NCI-H2081 (cell line): ENCODE data around the gene PNMA6E.

Experiments used
- DNase-seq, 2 experiments: peaks; one replicate each; lab custom pipeline; 2025; lab: John Stamatoyannopoulos, UW

Gene PNMA6E

DNA sequence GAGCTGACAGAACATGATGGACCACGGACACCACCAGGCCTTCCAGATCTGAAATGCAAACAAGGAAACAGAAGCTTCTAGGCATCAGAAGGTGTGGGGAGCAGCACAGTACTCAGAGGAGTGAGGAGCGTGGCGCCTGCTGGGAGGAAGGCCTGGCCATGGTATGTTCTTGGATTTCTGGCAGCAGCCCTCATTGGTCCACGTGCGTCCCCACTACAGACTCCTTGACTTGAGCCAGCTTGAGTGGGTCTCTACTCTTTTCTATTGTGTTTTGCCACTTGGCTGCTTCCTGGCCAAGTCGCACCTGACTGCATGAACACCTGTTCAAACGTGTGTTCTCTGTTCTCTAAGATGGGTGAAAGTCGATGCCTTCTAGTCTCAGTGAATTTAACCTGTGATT is 49.2 kb downstream of the PNMA6E start:
- no peak for DNase-seq

DNA sequence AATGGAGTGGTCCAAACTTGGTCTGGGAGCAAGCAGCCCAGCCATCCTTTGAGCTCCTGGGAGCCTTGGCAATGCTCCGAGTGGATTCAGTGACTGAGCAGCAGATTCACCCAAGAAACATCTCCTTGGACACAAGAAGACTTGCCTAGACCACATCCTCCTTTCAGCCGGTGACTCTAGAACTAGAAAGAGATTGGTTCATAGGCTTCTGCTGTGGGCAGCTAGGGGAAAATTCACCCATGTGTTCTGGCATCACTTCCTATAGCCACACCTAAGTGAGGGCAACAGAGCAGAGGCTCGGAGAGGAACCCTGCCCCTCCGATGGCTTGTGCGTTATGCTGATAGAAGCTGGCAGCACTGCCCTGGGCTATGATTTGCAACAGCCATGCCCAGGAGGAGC is 51.2 kb downstream of the PNMA6E start:
- no peak for DNase-seq

DNA sequence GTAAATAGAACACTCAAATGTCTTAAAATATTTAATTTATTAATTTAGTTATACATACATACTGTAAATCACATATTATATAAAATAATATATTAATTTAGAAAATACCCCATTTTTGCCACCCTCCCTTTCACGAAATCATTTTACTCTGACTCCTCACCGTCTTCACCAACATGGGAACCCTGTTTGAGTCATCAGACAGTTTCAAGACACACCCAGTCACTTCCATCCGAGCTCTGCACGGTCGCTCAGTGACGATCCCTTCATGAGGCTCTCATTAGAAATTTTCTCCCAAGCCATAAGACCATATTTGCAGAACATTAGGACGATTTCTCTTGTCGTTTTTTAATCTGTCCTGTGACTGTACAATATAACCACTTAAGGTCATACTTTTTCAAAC is 52.7 kb downstream of the PNMA6E start:
- no peak for DNase-seq

DNA sequence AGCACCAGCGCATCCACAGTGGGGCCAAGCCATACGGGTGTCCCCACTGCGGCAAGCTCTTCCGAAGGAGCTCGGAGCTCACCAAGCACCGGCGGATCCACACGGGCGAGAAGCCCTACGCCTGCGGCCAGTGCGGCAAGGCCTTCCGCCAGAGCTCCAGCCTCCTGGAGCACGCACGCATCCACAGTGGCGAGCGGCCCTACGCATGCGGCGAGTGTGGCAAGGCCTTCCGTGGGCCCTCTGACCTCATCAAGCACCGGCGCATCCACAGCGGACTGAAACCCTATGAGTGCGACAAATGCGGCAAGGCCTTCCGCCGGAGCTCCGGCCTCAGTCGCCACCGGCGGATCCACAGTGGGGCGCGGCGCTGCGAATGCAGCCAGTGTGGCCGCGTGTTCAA is 53.6 kb downstream of the PNMA6E start:
- no peak for DNase-seq
